Body of pancreas (tissue), 4 donors: ENCODE measurements around the gene S100A9. TPM values are rescaled to one million over a fixed set of nuclear protein-coding genes. Genes with fewer than 3 reads are reported as not detected.
"Not testable (repeated sequence)": the region's sequence is repeated elsewhere in the genome, so short reads cannot be mapped to it uniquely, and the experiment has no call there.

Experiments used
- ATAC-seq: fragments of 150-250 bp; one replicate; pipeline ENCODE4 v1.9.1; 2016
- DNase-seq, 4 donors: peaks; one replicate each; pipeline ENCODE4 v3.0.0-alpha.2; 2019
- H3K27ac ChIP-seq, 4 donors: fragments of 200-600 bp; sonication (generic); 1 replicate in 3 of 4; 2 replicates in 1 of 4; pipeline versions ENCODE4 v1.5.1 to v1.6.1; 2016 to 2019; ENCODE audit warnings: mild to moderate bottlenecking in 1 of 4, mixed read lengths in 1 of 4, moderate library complexity in 1 of 4
- H3K27me3 ChIP-seq, 2 donors: fragments of 200-600 bp; sonication (generic); one replicate each; pipeline ENCODE4 v1.6.0; 2016; ENCODE audit warnings: mild to moderate bottlenecking in 1 of 2
- H3K36me3 ChIP-seq, 2 donors: fragments of 200-600 bp; sonication (generic); replicated peaks in 1 of 2; 2 replicates each; pipeline ENCODE4 v1.5.1; 2016; ENCODE audit warnings: low read depth in 2 of 2; ENCODE audit not compliant: insufficient read depth in 1 of 2
- H3K4me1 ChIP-seq: fragments of 200-600 bp; sonication (generic); one replicate; pipeline ENCODE4 v1.6.0; 2016
- H3K4me3 ChIP-seq, 2 donors: fragments of 200-600 bp; sonication (generic); 1 replicate in 1 of 2; 2 replicates in 1 of 2; pipeline ENCODE4 v1.5.1; 2016 to 2019
- H3K9me3 ChIP-seq, 3 donors: fragments of 200-600 bp; sonication (generic); 1 replicate in 2 of 3; 2 replicates in 1 of 3; pipeline ENCODE4 v1.5.1; 2016
- CTCF ChIP-seq, 7 experiments: fragments of 450-650 bp in 4 of 7; fragments of 200-600 bp in 3 of 7; sonication (generic) in 3 of 7; IDR thresholded peaks; one replicate each; pipeline ENCODE4 v1.5.1; 2016 to 2019; ENCODE audit warnings: antibody characterized with exemption in 7 of 7
- POLR2A ChIP-seq, 3 donors: fragments of 450-650 bp; IDR thresholded peaks; one replicate each; pipeline ENCODE4 v1.6.1; 2016; ENCODE audit warnings: antibody characterized with exemption in 3 of 3, mild to moderate bottlenecking in 2 of 3
- WGBS, 2 donors: methylation state at CpG; one replicate each; pipeline ENCODE4 v1.1.5; 2017; 5-methylcytosine and 5-hydroxymethylcytosine counted together
- intact Hi-C: fragments of 100-400 bp; cut with DNase I; formaldehyde crosslinking; loops from one replicate; pipeline ENCODE4 v1.15.1; 2023
- total RNA-seq, 2 donors: library from RNA; depleted of rRNA; stranded (reverse); fragments of >200 nt; gene quantifications; one replicate each; pipeline ENCODE4 v1.1.0, GENCODE V29; 2016

S100A9 gene
- total RNA-seq, 2 donors from 2014 or later: 19.5 to 43.2 TPM

GRCh38 chr1:153312570-153313186 lies 45.0 kb upstream of the S100A9 start, which contains the start of gene PGLYRP3:
Gene PGLYRP3 (minus strand): TSS chr1:153312952. CDS start chr1:153310665, 2,287 bp downstream.
- TF ChIP-seq POLR2A (IDR thresholded peaks at IDR 0.05): no peak
- no peak for TF ChIP-seq CTCF (IDR thresholded peaks at IDR 0.05)
- H3K4me3 ChIP-seq: no peak within 1 kb of the TSS
- H3K36me3 ChIP-seq: no peaks in the 10 kb centered on the region
- no peak for DNase-seq
- H3K27ac ChIP-seq: no peak within 1 kb of the TSS
- intact Hi-C loops: no loop called here
- H3K9me3 ChIP-seq: no peaks in the 10 kb centered on the region
- 51 to 56% methylated on average over 4 of the region's 4 CpGs for WGBS, 2 donors
- no peaks in the 10 kb centered on the region for H3K27me3 ChIP-seq
- no peaks in the 10 kb centered on the region for H3K4me1 ChIP-seq
- ATAC-seq: no peak

GRCh38 chr1:153313288-153313687 lies 44.4 kb upstream of the S100A9 start:
- WGBS, 2 donors: 78 to 93% methylated on average over 2 of the region's 2 CpGs
- intact Hi-C loops: no loop called here

GRCh38 chr1:153314388-153314787 lies 43.3 kb upstream of the S100A9 start:
- intact Hi-C loops, H3K27ac ChIP-seq, H3K36me3 ChIP-seq, H3K9me3 ChIP-seq, H3K4me3 ChIP-seq, H3K27me3 ChIP-seq, ATAC-seq, H3K4me1 ChIP-seq, DNase-seq: not testable (repeated sequence)

More at GRCh38 chr1:153313288-153313687, 44.4 kb upstream of the S100A9 start:
- Histone ChIP-seq H3K27ac (no peak overlapping the region), H3K9me3 (no peaks in the 10 kb centered on the region), H3K4me1 (no peaks in the 10 kb centered on the region), H3K27me3 (no peaks in the 10 kb centered on the region), H3K4me3 (no peak overlapping the region), H3K36me3 (no peaks in the 10 kb centered on the region)
- ATAC-seq (no peak), DNase-seq (no peak)
- TF ChIP-seq CTCF (IDR thresholded peaks at IDR 0.05) (no peak), POLR2A (IDR thresholded peaks at IDR 0.05) (no peak)

- ATAC-seq, H3K4me1 ChIP-seq, H3K36me3 ChIP-seq, H3K9me3 ChIP-seq, DNase-seq, H3K27ac ChIP-seq, intact Hi-C loops, H3K27me3 ChIP-seq, H3K4me3 ChIP-seq: not testable (repeated sequence)
Measured at GRCh38 chr1:153316013-153316412, 41.6 kb upstream of the S100A9 start.

- ATAC-seq, H3K27ac ChIP-seq, intact Hi-C loops, H3K9me3 ChIP-seq, H3K36me3 ChIP-seq, H3K4me3 ChIP-seq, H3K4me1 ChIP-seq, H3K27me3 ChIP-seq, DNase-seq: not testable (repeated sequence)
- WGBS, 2 donors: 60 to 74% methylated on average over 7 of the region's 7 CpGs
Measured at GRCh38 chr1:153318145-153318544, 39.5 kb upstream of the S100A9 start.

- H3K9me3 ChIP-seq: peaks cover 0 to 18% (median 0%) of the 10 kb centered on the region in 3 donors
- no peak overlapping the region for H3K4me3 ChIP-seq
- ATAC-seq: no peak
- intact Hi-C loops: no loop called here
- no peak for DNase-seq
- H3K27me3 ChIP-seq: no peaks in the 10 kb centered on the region
- H3K27ac ChIP-seq: no peak overlapping the region
- no peak for TF ChIP-seq POLR2A (IDR thresholded peaks at IDR 0.05)
- no peak for TF ChIP-seq CTCF (IDR thresholded peaks at IDR 0.05)
- 26 to 41% methylated on average over 1 of the region's 1 CpG for WGBS, 2 donors
- no peaks in the 10 kb centered on the region for H3K4me1 ChIP-seq
- H3K36me3 ChIP-seq: no peaks in the 10 kb centered on the region
Measured at GRCh38 chr1:153322568-153322967, 35.1 kb upstream of the S100A9 start.
